ENCODE measurements around the gene COL11A2. TPM values are rescaled to one million over a fixed set of nuclear protein-coding genes. Genes with fewer than 3 reads are reported as not detected.
A peak's percentile ranks its signal among the peaks of the same experiment; 100 is the strongest.

Gene COL11A2
- total and polyA plus RNA-seq, 2 of the 13 experiments (the other 11 are each of a cell fraction or from before 2014, with no cell fraction given) = 0.55 TPM

DNA sequence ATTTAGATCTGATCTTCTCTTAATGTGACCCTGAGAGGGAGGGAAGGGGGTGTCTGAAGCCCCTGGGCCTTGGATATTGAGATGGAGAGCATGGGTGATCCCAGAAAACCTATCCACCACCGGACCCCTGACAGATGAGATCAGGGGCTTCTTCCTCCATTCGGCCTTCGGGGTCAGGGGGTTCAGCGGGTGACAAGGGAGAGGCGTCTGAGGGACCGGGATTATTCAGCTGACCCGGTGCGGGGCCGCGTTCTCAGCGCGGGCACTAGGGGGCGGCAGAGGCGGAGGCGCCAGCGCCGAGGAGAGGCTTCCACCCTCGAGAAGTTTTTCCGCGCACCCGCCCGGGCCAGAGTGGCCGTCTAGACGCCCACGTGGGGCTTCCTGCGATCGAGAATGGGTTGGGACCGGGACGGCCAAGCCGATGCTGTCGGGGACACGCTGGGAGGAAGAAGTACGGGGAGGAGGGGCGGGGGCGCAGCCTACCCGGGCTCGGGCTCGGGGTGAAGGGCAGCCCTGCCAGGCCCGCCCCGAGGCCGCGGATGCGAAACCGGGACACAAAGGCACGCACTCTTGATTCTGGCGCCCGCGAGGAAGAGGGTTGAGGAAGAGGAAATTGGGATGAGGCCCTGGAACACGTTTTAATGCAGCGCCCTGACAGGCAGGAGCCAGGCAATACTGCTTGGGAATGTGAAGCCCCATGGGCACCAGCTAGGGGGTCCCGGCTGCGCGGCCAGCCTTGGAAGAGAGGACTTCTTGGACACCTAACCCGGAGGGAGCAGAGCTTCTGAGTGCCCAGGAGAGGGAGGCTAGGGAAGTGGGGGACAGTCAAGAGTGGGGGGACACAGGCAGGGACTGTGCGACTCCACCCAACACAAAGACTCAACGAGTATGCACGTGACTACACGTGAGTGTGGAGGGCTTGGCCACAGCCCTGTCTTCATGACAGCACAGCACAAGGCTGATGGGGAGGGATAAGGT, 30.6 kb downstream of the COL11A2 start (continued):
- TF ChIP-seq, protein P1, sequence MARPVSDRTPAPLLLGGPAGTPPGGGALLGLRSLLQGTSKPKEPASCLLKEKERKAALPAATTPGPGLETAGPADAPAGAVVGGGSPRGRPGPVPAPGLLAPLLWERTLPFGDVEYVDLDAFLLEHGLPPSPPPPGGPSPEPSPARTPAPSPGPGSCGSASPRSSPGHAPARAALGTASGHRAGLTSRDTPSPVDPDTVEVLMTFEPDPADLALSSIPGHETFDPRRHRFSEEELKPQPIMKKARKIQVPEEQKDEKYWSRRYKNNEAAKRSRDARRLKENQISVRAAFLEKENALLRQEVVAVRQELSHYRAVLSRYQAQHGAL (CRISPR knock-in tag; IDR thresholded peaks at IDR 0.05; ENCODE audit: not compliant biosample characterization) = no peak
- TF ChIP-seq XRCC5 (optimal IDR thresholded peaks at IDR 0.05; ENCODE audit: low read length) (peak; percentile 96), PHB2 (IDR thresholded peaks at IDR 0.05; ENCODE audit: partially characterized antibody) (no peak), ZNF430 (CRISPR knock-in tag; IDR thresholded peaks at IDR 0.05) (0 out of 2 replicates have a peak, but pooled peaks have one; percentile 28), ZNF124 (CRISPR knock-in tag; IDR thresholded peaks at IDR 0.05) (peak; percentile 94), ZFP90 (CRISPR knock-in tag; IDR thresholded peaks at IDR 0.05; ENCODE audit: borderline replicate concordance) (no peak), ZNF337 (CRISPR knock-in tag; IDR thresholded peaks at IDR 0.05; ENCODE audit: borderline replicate concordance, low read depth) (no peak), MXI1 (IDR thresholded peaks at IDR 0.05; ENCODE audit: borderline replicate concordance, low read depth, low read length) (peak; percentile 36; the same call in 1 of the 3 replicates), SMARCC2 (IDR thresholded peaks at IDR 0.05) (no peak), GFI1 (CRISPR knock-in tag; IDR thresholded peaks at IDR 0.05; ENCODE audit: borderline replicate concordance) (no peak), ZNF788 (CRISPR knock-in tag; IDR thresholded peaks at IDR 0.05; ENCODE audit: borderline replicate concordance) (0 out of 2 replicates have a peak, but pooled peaks have one; percentile 7), ZNF558 (CRISPR knock-in tag; IDR thresholded peaks at IDR 0.05; ENCODE audit: borderline replicate concordance) (no peak), REXO4 (CRISPR knock-in tag; IDR thresholded peaks at IDR 0.05; ENCODE audit: borderline replicate concordance) (no peak), ZBTB7A (CRISPR knock-in tag; IDR thresholded peaks at IDR 0.05) (no peak), ZNF180 (CRISPR knock-in tag; IDR thresholded peaks at IDR 0.05; ENCODE audit: borderline replicate concordance, low read depth) (no peak), ZBTB7B (CRISPR knock-in tag; IDR thresholded peaks at IDR 0.05) (no peak), NR2F6 (IDR thresholded peaks at IDR 0.05) (peak; percentile 17; the same call in 1 of the 2 replicates), NR2F6 (CRISPR knock-in tag; IDR thresholded peaks at IDR 0.05) (0 out of 2 replicates have a peak, but pooled peaks have one; percentile 35), MAF1 (CRISPR knock-in tag; IDR thresholded peaks at IDR 0.05; ENCODE audit: borderline replicate concordance) (no peak), ZNF530 (CRISPR knock-in tag; IDR thresholded peaks at IDR 0.05; ENCODE audit: low read depth) (no peak), KLF11 (CRISPR knock-in tag; IDR thresholded peaks at IDR 0.05) (no peak), SPEN (CRISPR knock-in tag; IDR thresholded peaks at IDR 0.05; ENCODE audit: low read depth) (peak; percentile 47; the same call in 1 of the 2 replicates)
- TF ChIP-seq, protein P2, sequence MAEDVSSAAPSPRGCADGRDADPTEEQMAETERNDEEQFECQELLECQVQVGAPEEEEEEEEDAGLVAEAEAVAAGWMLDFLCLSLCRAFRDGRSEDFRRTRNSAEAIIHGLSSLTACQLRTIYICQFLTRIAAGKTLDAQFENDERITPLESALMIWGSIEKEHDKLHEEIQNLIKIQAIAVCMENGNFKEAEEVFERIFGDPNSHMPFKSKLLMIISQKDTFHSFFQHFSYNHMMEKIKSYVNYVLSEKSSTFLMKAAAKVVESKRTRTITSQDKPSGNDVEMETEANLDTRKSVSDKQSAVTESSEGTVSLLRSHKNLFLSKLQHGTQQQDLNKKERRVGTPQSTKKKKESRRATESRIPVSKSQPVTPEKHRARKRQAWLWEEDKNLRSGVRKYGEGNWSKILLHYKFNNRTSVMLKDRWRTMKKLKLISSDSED (CRISPR knock-in tag; IDR thresholded peaks at IDR 0.05) = no peak
- TF ChIP-seq, protein P3, sequence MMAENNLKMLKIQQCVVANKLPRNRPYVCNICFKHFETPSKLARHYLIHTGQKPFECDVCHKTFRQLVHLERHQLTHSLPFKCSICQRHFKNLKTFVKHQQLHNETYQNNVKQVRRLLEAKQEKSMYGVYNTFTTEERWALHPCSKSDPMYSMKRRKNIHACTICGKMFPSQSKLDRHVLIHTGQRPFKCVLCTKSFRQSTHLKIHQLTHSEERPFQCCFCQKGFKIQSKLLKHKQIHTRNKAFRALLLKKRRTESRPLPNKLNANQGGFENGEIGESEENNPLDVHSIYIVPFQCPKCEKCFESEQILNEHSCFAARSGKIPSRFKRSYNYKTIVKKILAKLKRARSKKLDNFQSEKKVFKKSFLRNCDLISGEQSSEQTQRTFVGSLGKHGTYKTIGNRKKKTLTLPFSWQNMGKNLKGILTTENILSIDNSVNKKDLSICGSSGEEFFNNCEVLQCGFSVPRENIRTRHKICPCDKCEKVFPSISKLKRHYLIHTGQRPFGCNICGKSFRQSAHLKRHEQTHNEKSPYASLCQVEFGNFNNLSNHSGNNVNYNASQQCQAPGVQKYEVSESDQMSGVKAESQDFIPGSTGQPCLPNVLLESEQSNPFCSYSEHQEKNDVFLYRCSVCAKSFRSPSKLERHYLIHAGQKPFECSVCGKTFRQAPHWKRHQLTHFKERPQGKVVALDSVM (CRISPR knock-in tag; IDR thresholded peaks at IDR 0.05) = no peak
- TF ChIP-seq, protein P4, sequence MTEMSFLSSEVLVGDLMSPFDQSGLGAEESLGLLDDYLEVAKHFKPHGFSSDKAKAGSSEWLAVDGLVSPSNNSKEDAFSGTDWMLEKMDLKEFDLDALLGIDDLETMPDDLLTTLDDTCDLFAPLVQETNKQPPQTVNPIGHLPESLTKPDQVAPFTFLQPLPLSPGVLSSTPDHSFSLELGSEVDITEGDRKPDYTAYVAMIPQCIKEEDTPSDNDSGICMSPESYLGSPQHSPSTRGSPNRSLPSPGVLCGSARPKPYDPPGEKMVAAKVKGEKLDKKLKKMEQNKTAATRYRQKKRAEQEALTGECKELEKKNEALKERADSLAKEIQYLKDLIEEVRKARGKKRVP (CRISPR knock-in tag; IDR thresholded peaks at IDR 0.05) = no peak
